ENCODE data around the gene HES7. TPM values are rescaled to one million over a fixed set of nuclear protein-coding genes. Genes with fewer than 3 reads are reported as not detected.

Gene HES7
- total and polyA plus RNA-seq, 3 donors from 2014 or later: 0.25 to 0.31 TPM; not detected in 1

DNA sequence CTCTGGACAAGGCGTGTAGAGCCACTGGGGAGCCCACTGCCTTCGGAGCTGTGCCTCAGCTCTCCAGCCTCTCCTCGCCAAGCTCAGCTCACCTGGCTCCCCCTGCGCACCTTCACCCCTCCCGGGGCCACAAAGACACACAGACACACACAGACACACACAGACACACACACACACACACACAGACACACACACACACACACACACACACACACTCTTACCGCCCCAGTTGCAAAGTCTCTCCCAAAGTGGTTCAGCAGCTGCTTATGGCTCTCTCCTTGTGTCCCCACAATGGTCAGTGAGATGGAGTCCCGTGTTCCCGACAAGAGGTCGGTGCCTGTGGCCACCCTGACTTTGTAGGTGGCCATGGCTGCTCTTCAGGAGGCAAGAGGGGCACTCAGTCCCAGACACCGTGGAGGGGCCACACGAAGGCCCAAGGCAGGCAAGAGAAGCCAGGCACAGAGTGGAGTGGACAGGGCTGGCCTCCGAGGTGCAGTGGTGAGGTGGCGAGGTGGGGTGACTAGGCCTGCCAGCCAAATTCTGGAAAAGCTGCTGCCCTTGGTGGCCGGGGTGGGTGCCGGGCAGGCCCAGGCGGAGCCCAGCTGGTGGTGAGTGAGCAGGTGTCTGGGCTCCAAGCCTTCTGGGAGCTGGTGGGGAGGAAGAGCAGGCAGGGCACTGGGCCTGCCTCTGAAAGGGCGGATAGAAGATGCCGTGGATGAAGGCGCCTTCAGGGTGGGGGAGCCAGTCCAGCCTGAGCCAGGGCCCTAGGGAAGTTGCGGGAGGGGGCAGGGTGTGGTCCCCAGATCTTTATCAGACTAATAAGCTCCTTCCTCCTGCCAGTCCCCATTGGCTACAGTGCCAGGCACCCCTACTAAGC is 36.6 kb downstream of the HES7 start, which contains the start of gene ALOX12B:
ALOX12B (minus strand) TSS at position 642 of the 877 bp plus-strand sequence; CDS start at position 368, 274 bp downstream.
- Histone ChIP-seq H3K27me3 (no peaks in the 10 kb centered on the region), H3K4me3 (no peak within 1 kb of the TSS), H3K27ac (no peak within 1 kb of the TSS), H3K9me3 (no peaks in the 10 kb centered on the region), H3K4me1 (no peaks in the 10 kb centered on the region), H3K36me3 (ENCODE audit: low read depth, missing control alignments) (no peaks in the 10 kb centered on the region)
- no peak for DNase-seq
- no peak for TF ChIP-seq POLR2A (IDR thresholded peaks at IDR 0.05)
- TF ChIP-seq, protein P1, sequence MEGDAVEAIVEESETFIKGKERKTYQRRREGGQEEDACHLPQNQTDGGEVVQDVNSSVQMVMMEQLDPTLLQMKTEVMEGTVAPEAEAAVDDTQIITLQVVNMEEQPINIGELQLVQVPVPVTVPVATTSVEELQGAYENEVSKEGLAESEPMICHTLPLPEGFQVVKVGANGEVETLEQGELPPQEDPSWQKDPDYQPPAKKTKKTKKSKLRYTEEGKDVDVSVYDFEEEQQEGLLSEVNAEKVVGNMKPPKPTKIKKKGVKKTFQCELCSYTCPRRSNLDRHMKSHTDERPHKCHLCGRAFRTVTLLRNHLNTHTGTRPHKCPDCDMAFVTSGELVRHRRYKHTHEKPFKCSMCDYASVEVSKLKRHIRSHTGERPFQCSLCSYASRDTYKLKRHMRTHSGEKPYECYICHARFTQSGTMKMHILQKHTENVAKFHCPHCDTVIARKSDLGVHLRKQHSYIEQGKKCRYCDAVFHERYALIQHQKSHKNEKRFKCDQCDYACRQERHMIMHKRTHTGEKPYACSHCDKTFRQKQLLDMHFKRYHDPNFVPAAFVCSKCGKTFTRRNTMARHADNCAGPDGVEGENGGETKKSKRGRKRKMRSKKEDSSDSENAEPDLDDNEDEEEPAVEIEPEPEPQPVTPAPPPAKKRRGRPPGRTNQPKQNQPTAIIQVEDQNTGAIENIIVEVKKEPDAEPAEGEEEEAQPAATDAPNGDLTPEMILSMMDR (IDR thresholded peaks at IDR 0.05): no peak
- 85 to 87% methylated on average over 14 to 20 of the region's 20 CpGs for WGBS, 2 donors
- intact Hi-C loops (cut with DNase I; ENCODE audit: low total_unique reads): no loop called here

DNA sequence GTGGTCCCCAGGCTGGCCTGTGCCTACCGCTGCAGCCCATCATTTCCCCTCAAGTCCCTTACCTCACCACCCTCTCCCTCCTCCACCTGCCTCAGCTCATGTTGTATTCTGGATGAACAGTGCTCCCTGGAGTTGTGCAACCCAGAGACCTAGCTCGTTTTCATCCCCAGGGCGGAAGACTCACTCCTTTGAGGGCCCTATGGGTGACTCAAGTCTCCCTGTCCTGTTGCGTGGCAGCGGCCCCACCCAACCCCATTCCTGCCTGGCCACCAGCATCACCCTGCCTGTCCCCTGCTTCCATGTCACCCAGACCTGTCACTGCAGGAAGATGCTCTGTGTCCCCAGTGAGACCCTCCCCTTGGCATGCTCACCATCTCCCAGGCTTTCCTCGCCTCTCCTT is 39.7 kb downstream of the HES7 start:
- no peaks in the 10 kb centered on the region for H3K9me3 ChIP-seq
- 90 to 92% methylated on average over 6 of the region's 6 CpGs for WGBS, 2 donors
- TF ChIP-seq, protein P1 (IDR thresholded peaks at IDR 0.05): no peak
- no peak for TF ChIP-seq POLR2A (IDR thresholded peaks at IDR 0.05)
- no peak overlapping the region for H3K4me3 ChIP-seq
- no peak for DNase-seq
- H3K36me3 ChIP-seq (ENCODE audit: low read depth, missing control alignments): no peaks in the 10 kb centered on the region
- intact Hi-C loops (cut with DNase I; ENCODE audit: low total_unique reads): no loop called here
- H3K27me3 ChIP-seq: no peaks in the 10 kb centered on the region
- H3K4me1 ChIP-seq: peaks cover 7% of the 10 kb centered on the region
- H3K27ac ChIP-seq: no peak overlapping the region

DNA sequence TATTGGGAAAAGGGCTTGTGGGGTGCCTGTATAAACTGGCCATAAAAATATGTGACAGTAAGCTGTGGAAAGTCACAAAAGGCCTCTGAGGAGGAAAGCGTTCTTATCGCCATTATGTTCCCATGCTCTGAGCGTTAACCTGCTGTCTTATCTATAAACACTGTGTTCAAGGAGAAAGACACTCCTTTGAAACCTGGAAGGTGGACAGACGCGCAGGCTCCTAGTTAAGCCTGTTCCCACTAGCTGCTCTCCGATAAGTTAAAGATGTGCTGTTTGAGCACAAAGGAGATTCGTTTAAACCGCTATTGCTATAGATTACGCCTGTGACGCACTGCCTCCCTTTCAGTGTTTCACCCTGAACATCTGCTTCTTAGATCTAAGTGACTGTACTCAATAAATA is 41.6 kb downstream of the HES7 start:
- no peak for TF ChIP-seq POLR2A (IDR thresholded peaks at IDR 0.05)
- TF ChIP-seq, protein P1 (IDR thresholded peaks at IDR 0.05): no peak
- 57 to 60% methylated on average over 10 of the region's 10 CpGs for WGBS, 2 donors
- Histone ChIP-seq H3K36me3 (ENCODE audit: low read depth, missing control alignments) (no peaks in the 10 kb centered on the region), H3K4me3 (no peak overlapping the region), H3K27me3 (no peaks in the 10 kb centered on the region), H3K4me1 (peaks cover 10% of the 10 kb centered on the region), H3K27ac (no peak overlapping the region), H3K9me3 (no peaks in the 10 kb centered on the region)
- DNase-seq: no peak
- intact Hi-C loops (cut with DNase I; ENCODE audit: low total_unique reads): no loop called here

DNA sequence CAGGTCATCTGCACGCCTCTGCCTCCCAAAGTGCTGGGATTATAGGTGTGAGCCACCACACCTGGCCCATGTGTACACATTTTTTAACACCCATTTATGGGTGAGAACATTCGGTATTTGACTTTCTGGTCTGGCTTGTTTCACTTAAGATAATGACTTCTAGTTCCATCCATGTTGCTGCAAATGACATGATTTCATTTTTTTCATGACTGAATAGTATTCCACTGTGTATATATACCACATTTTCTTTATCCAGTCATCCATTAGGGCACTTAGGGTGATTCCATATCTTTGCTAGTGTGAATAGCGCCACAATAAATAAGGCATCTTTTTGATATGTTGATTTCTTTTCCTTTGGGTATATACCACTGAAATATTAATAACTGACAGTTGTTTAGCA is 42.0 kb downstream of the HES7 start:
- Histone ChIP-seq H3K4me3 (no peak overlapping the region), H3K9me3 (no peaks in the 10 kb centered on the region), H3K27me3 (no peaks in the 10 kb centered on the region), H3K4me1 (peaks cover 10% of the 10 kb centered on the region), H3K27ac (no peak overlapping the region), H3K36me3 (ENCODE audit: low read depth, missing control alignments) (no peaks in the 10 kb centered on the region)
- DNase-seq: no peak
- TF ChIP-seq, protein P1 (IDR thresholded peaks at IDR 0.05): no peak
- no peak for TF ChIP-seq POLR2A (IDR thresholded peaks at IDR 0.05)
- 87 to 94% methylated on average over 3 of the region's 3 CpGs for WGBS, 2 donors
- intact Hi-C loops (cut with DNase I; ENCODE audit: low total_unique reads): no loop called here
